Measurements from ENCODE around the gene POU2AF1. TPM values are rescaled to one million over a fixed set of nuclear protein-coding genes. Genes with fewer than 3 reads are reported as not detected.

Gene POU2AF1
- total and polyA plus RNA-seq, 4 donors = 0.21 to 2.0 (median 0.83) TPM

DNA sequence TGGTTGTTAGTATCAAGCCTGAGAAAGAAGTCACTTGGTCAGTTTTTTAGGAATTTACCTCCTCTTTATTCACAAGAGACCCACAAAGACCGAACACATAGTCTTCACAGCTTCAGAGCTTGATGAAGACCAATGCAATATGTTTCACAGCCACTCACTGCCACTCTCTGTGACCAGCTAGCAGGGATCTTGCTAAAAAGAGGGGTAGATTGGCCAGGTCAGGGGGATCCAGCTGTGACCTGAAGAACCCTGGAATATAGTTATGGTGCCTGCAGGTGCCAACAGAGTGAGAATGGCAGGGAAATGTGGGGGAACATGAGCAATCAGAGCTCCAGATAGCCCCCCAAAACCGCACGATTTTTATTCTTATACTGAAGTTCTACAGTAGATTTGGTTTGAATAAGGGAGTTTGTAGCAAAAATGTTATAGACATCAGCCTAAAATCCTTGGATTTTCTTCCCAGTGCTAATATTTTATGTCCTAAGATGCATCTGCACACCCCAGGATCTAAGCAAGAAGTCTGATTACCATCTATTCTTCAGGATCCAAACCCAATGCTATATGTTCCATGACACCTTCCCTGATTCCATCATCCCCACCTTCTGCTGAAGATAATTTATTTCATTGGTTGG lies 8.7 kb downstream of the POU2AF1 start:
- Histone ChIP-seq H3K4me3 (ENCODE audit: low read depth in 1 of 3, low read length in 3 of 3) (no peak overlapping the region), H3K36me3 (ENCODE audit: control insufficient read depth in 4 of 4, insufficient read depth in 3 of 4, low read depth in 1 of 4, low read length in 3 of 4) (no peaks in the 10 kb centered on the region), H3K4me1 (ENCODE audit: control insufficient read depth in 4 of 4, insufficient read depth in 4 of 4, low read length in 3 of 4) (no peaks in the 10 kb centered on the region), H3K27ac (ENCODE audit: low read depth in 1 of 2, low read length in 2 of 2) (no peak overlapping the region), H3K27me3 (ENCODE audit: control insufficient read depth in 4 of 4, insufficient read depth in 4 of 4, low read length in 3 of 4) (no peaks in the 10 kb centered on the region), H3K9ac (ENCODE audit: low read depth in 1 of 2, low read length in 2 of 2) (no peak overlapping the region), H3K9me3 (ENCODE audit: control insufficient read depth in 4 of 4, low read length in 3 of 4) (no peaks in the 10 kb centered on the region)
- no peak for DNase-seq (ENCODE audit: low spot score)
- TF ChIP-seq SP1 (IDR thresholded peaks at IDR 0.05) = no peak
- no peak for TF ChIP-seq HNF4G (IDR thresholded peaks at IDR 0.05)
- TF ChIP-seq TAF1 (conservative IDR thresholded peaks at IDR 0.05) = no peak
- TF ChIP-seq, protein P1, sequence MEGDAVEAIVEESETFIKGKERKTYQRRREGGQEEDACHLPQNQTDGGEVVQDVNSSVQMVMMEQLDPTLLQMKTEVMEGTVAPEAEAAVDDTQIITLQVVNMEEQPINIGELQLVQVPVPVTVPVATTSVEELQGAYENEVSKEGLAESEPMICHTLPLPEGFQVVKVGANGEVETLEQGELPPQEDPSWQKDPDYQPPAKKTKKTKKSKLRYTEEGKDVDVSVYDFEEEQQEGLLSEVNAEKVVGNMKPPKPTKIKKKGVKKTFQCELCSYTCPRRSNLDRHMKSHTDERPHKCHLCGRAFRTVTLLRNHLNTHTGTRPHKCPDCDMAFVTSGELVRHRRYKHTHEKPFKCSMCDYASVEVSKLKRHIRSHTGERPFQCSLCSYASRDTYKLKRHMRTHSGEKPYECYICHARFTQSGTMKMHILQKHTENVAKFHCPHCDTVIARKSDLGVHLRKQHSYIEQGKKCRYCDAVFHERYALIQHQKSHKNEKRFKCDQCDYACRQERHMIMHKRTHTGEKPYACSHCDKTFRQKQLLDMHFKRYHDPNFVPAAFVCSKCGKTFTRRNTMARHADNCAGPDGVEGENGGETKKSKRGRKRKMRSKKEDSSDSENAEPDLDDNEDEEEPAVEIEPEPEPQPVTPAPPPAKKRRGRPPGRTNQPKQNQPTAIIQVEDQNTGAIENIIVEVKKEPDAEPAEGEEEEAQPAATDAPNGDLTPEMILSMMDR (IDR thresholded peaks at IDR 0.05; ENCODE audit: low read depth, low read length, missing input control) = no peak
- no peak for TF ChIP-seq RXRA (IDR thresholded peaks at IDR 0.05)
- TF ChIP-seq EGR1 (IDR thresholded peaks at IDR 0.05; ENCODE audit: low read depth in 2 of 2) = no peak
- no peak for TF ChIP-seq HNF4A (conservative IDR thresholded peaks at IDR 0.05)
- TF ChIP-seq, protein P2, sequence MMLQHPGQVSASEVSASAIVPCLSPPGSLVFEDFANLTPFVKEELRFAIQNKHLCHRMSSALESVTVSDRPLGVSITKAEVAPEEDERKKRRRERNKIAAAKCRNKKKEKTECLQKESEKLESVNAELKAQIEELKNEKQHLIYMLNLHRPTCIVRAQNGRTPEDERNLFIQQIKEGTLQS (IDR thresholded peaks at IDR 0.05) = no peak
- no peak for TF ChIP-seq YY1 (IDR thresholded peaks at IDR 0.05)
- no peak for TF ChIP-seq FOXA2 (IDR thresholded peaks at IDR 0.05)
- TF ChIP-seq GABPA (IDR thresholded peaks at IDR 0.05 in 1 of 2, conservative IDR thresholded peaks at IDR 0.05 in 1 of 2) = no peak
- TF ChIP-seq, protein P3, sequence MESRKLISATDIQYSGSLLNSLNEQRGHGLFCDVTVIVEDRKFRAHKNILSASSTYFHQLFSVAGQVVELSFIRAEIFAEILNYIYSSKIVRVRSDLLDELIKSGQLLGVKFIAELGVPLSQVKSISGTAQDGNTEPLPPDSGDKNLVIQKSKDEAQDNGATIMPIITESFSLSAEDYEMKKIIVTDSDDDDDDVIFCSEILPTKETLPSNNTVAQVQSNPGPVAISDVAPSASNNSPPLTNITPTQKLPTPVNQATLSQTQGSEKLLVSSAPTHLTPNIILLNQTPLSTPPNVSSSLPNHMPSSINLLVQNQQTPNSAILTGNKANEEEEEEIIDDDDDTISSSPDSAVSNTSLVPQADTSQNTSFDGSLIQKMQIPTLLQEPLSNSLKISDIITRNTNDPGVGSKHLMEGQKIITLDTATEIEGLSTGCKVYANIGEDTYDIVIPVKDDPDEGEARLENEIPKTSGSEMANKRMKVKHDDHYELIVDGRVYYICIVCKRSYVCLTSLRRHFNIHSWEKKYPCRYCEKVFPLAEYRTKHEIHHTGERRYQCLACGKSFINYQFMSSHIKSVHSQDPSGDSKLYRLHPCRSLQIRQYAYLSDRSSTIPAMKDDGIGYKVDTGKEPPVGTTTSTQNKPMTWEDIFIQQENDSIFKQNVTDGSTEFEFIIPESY (IDR thresholded peaks at IDR 0.05) = no peak
- TF ChIP-seq NR2F2 (IDR thresholded peaks at IDR 0.05) = no peak
- 92% methylated on average over 3 of the region's 3 CpGs for WGBS

DNA sequence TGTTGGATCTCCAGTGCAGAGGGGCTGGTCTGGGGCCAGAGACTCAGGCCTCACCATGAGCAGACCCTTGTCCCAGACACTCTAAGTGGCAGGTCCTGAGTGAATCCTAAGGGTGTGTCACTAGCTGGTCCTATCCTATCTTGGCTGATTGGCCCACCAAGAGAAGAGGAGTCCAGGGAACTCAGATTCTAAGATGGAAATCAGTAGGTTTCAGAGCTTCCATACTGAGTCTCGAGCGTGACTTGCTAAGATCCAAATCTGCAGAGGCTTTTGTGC lies 10.9 kb downstream of the POU2AF1 start:
- TF ChIP-seq NR2F2 (IDR thresholded peaks at IDR 0.05) = no peak
- no peak for TF ChIP-seq RAD21 (IDR thresholded peaks at IDR 0.05)
- TF ChIP-seq JUND (IDR thresholded peaks at IDR 0.05) = no peak
- TF ChIP-seq TAF1 (conservative IDR thresholded peaks at IDR 0.05) = no peak
- TF ChIP-seq, protein P2 (IDR thresholded peaks at IDR 0.05) = no peak
- TF ChIP-seq HNF4A (conservative IDR thresholded peaks at IDR 0.05) = no peak
- TF ChIP-seq, protein P3 (IDR thresholded peaks at IDR 0.05) = no peak
- Histone ChIP-seq H3K4me1 (ENCODE audit: control insufficient read depth in 4 of 4, insufficient read depth in 4 of 4, low read length in 3 of 4) (peaks cover 0 to 6% (median 0%) of the 10 kb centered on the region in 4 donors), H3K36me3 (ENCODE audit: control insufficient read depth in 4 of 4, insufficient read depth in 3 of 4, low read depth in 1 of 4, low read length in 3 of 4) (no peaks in the 10 kb centered on the region), H3K9me3 (ENCODE audit: control insufficient read depth in 4 of 4, low read length in 3 of 4) (no peaks in the 10 kb centered on the region), H3K27me3 (ENCODE audit: control insufficient read depth in 4 of 4, insufficient read depth in 4 of 4, low read length in 3 of 4) (no peaks in the 10 kb centered on the region), H3K9ac (ENCODE audit: low read depth in 1 of 2, low read length in 2 of 2) (no peak overlapping the region), H3K4me3 (ENCODE audit: low read depth in 1 of 3, low read length in 3 of 3) (no peak overlapping the region), H3K27ac (ENCODE audit: low read depth in 1 of 2, low read length in 2 of 2) (no peak overlapping the region)
- 93% methylated on average over 2 of the region's 2 CpGs for WGBS
- no peak for DNase-seq (ENCODE audit: low spot score)

Measured in liver (tissue), 9 donors.